Activated T-helper 1 cell treated with anti-CD3 and anti-CD28 coated beads, Interleukin-12 subunit alpha, Interleukin-12 subunit beta, Interleukin-2, Interleukin-4 antibody, amounts not matched to agents 30 ng/mL and 10 ng/mL and 1 ng/mL, durations not matched to agents 14 hours and 24 hours and 36 hours (primary cell): ENCODE results near the gene KBTBD3. TPM values are rescaled to one million over a fixed set of nuclear protein-coding genes. Genes with fewer than 3 reads are reported as not detected.

ENCODE experiments used
- DNase-seq: peaks from one replicate; pipeline ENCODE4 v3.0.0; 2021; ENCODE audit warnings: low spot score
- H3K27ac Mint-ChIP-seq: one replicate; pipeline ENCODE4 v1.8.0; 2021; ENCODE audit warnings: mild to moderate bottlenecking, mixed read lengths
- H3K27me3 Mint-ChIP-seq: one replicate; pipeline ENCODE4 v1.8.0; 2022; ENCODE audit warnings: mild to moderate bottlenecking, moderate library complexity, mixed read lengths; ENCODE audit not compliant: insufficient read depth
- H3K36me3 Mint-ChIP-seq: one replicate; pipeline ENCODE4 v1.8.0; 2021; ENCODE audit warnings: low read depth, mixed read lengths
- H3K4me1 Mint-ChIP-seq: one replicate; pipeline ENCODE4 v1.8.0; 2021; ENCODE audit warnings: low read depth, mixed read lengths
- H3K4me3 Mint-ChIP-seq: one replicate; pipeline ENCODE4 v1.8.0; 2021; ENCODE audit warnings: mild to moderate bottlenecking, moderate library complexity, mixed read lengths
- H3K9me3 Mint-ChIP-seq: one replicate; pipeline ENCODE4 v1.8.0; 2021; ENCODE audit warnings: mixed read lengths
- intact Hi-C: fragments of 100-400 bp; cut with micrococcal nuclease; formaldehyde crosslinking; loops from one replicate; pipeline ENCODE4 v1.15.1; 2024
- total RNA-seq: library from RNA; stranded (reverse); gene quantifications from 2 replicates; pipeline ENCODE4 v1.2.3, GENCODE V29; 2022

KBTBD3 gene
- total RNA-seq, 1 donor from 2014 or later, result 5.8 TPM

GRCh38 chr11:106049727-106050476 lies 27.2 kb downstream of the KBTBD3 start:
- Mint-ChIP-seq H3K27ac (no peak overlapping the region), H3K4me1 (no peaks in the 10 kb centered on the region)
- intact Hi-C loops, result no loop called here

DNA sequence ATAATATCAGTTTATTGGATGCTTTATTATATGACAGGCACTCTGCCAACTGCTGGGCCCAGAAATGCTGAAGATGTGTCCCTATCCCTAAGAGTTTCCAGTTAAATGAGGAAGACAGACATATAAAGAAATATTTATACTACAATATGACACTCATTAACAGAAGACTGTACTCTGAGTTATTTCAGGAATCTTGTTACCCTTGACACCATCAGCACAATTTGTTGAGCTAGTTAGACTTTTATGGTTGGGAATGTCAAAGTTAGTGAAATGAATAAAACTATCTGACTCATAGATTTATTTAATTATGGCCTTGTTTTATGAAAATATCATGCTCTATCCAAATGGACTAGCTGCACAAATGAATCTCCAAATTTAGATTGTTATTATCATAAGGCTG lies 29.5 kb downstream of the KBTBD3 start:
- H3K4me3 Mint-ChIP-seq, result no peak overlapping the region
- no peaks in the 10 kb centered on the region for H3K9me3 Mint-ChIP-seq
- peaks cover 6% of the 10 kb centered on the region for H3K27me3 Mint-ChIP-seq
- DNase-seq, result no peak
- H3K27ac Mint-ChIP-seq, result no peak overlapping the region
- no peaks in the 10 kb centered on the region for H3K36me3 Mint-ChIP-seq
- no peaks in the 10 kb centered on the region for H3K4me1 Mint-ChIP-seq
- intact Hi-C loops, result no loop called here

More at GRCh38 chr11:106049727-106050476, 27.2 kb downstream of the KBTBD3 start:
- Mint-ChIP-seq H3K27me3 (peaks cover 2% of the 10 kb centered on the region), H3K4me3 (no peak overlapping the region), H3K9me3 (no peaks in the 10 kb centered on the region), H3K36me3 (no peaks in the 10 kb centered on the region)
- no peak for DNase-seq

GRCh38 chr11:106043540-106043939 lies 33.6 kb downstream of the KBTBD3 start:
- no peak overlapping the region for H3K27ac Mint-ChIP-seq
- no peaks in the 10 kb centered on the region for H3K9me3 Mint-ChIP-seq
- H3K27me3 Mint-ChIP-seq, result peaks cover 6% of the 10 kb centered on the region
- intact Hi-C loops, result no loop called here
- no peaks in the 10 kb centered on the region for H3K36me3 Mint-ChIP-seq
- no peaks in the 10 kb centered on the region for H3K4me1 Mint-ChIP-seq
- H3K4me3 Mint-ChIP-seq, result no peak overlapping the region
- DNase-seq, result no peak

GRCh38 chr11:106032861-106033260 lies 44.3 kb downstream of the KBTBD3 start:
- H3K27ac Mint-ChIP-seq, result no peak overlapping the region
- H3K4me1 Mint-ChIP-seq, result peaks cover 7% of the 10 kb centered on the region
- no peak overlapping the region for H3K4me3 Mint-ChIP-seq
- H3K27me3 Mint-ChIP-seq, result peaks cover 4% of the 10 kb centered on the region
- no peak for DNase-seq
- intact Hi-C loops, result no loop called here
- no peaks in the 10 kb centered on the region for H3K9me3 Mint-ChIP-seq
- no peaks in the 10 kb centered on the region for H3K36me3 Mint-ChIP-seq

- H3K4me3 Mint-ChIP-seq, result no peak overlapping the region
- DNase-seq, result no peak
Observed at GRCh38 chr11:106031936-106032335, 45.2 kb downstream of the KBTBD3 start.

DNA sequence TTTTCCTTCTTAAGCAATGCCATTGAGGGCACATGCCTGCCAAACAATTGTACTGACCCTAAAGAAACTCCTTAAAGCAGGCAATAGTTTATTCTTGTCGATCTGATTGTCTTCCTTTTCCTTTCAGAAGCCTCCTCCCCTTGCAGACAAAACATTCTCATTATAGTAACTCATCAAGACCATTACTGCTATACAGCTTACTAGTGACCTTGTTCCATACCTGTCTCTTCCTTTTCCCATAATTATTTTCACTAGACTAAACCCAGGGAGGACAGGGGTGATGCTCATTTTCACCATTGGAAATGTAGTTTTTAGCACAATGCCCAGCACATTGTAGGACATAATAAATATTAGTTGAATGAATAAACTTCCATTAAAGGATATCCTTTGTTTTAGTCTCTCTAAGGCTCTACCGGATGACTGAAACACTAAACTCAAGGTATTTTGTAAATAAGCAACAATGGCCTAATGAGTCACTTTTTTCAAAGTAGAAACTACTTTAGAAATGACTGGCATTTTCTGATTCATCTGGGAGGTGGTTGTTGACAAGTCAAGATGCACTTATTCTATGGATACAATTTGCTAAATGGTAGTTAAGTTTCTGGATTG lies 45.8 kb downstream of the KBTBD3 start:
- DNase-seq, result no peak
- Mint-ChIP-seq H3K4me1 (peaks cover 7% of the 10 kb centered on the region), H3K27ac (no peak overlapping the region), H3K9me3 (peaks cover 9% of the 10 kb centered on the region), H3K36me3 (peaks cover 2% of the 10 kb centered on the region), H3K27me3 (peaks cover 8% of the 10 kb centered on the region), H3K4me3 (no peak overlapping the region)
- intact Hi-C loops, result loop anchor here (1.0 to 2.0 kb wide), 2 partner anchors 9 to 31 kb away; partner anchors contain the start of gene MSANTD4

More at GRCh38 chr11:106031936-106032335, 45.2 kb downstream of the KBTBD3 start:
- H3K27me3 Mint-ChIP-seq, result peaks cover 7% of the 10 kb centered on the region
- intact Hi-C loops, result loop anchor here (1.0 to 2.0 kb wide), 2 partner anchors 10 to 31 kb away; partner anchors contain the start of gene MSANTD4
- peaks cover 8% of the 10 kb centered on the region for H3K9me3 Mint-ChIP-seq
- H3K27ac Mint-ChIP-seq, result no peak overlapping the region
- H3K36me3 Mint-ChIP-seq, result peaks cover 2% of the 10 kb centered on the region
- H3K4me1 Mint-ChIP-seq, result peaks cover 7% of the 10 kb centered on the region

GRCh38 chr11:106030609-106031008 lies 46.5 kb downstream of the KBTBD3 start:
- Mint-ChIP-seq H3K9me3 (peaks cover 9% of the 10 kb centered on the region), H3K27ac (no peak overlapping the region), H3K36me3 (peaks cover 2% of the 10 kb centered on the region), H3K27me3 (peaks cover 14% of the 10 kb centered on the region), H3K4me1 (peaks cover 7% of the 10 kb centered on the region), H3K4me3 (no peak overlapping the region)
- intact Hi-C loops, result loop anchor here (1.0 to 2.0 kb wide), 2 partner anchors 8 to 32 kb away; partner anchors contain the start of gene MSANTD4
- no peak for DNase-seq

DNA sequence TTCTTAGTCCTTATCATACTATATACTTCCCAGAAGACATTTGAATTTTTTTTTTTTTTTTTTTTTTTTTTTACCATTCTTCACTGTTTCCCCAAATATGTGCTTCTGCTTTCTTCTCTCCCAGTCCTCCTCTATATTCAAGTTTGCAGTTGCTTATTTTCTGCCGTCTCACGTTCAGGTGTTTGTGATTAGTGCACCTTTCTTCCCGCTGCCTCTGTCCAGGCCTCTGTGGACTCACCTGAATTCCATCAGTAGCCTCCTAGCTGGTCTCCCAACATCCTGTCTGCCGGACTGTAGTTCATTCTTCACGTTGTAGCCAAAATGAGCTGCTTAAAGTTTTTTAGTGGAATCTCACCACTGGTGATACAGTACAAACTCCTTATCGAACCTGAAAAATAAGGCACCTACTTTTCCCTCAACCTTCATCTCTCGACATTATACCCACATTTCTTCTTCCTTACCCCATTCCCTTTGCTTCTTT lies 54.3 kb downstream of the KBTBD3 start:
- peaks cover 18% of the 10 kb centered on the region for H3K27me3 Mint-ChIP-seq
- H3K36me3 Mint-ChIP-seq, result peaks cover 22% of the 10 kb centered on the region
- intact Hi-C loops, result loop anchor here (1.0 kb wide), 2 partner anchors 8 to 54 kb away; partner anchors contain the start of genes AASDHPPT and KBTBD3
- peak overlapping the region; percentile 93 for H3K27ac Mint-ChIP-seq
- DNase-seq, result no peak
- peaks cover 39% of the 10 kb centered on the region for H3K4me1 Mint-ChIP-seq
- H3K4me3 Mint-ChIP-seq, result peak overlapping the region; percentile 93
- peaks cover 14% of the 10 kb centered on the region for H3K9me3 Mint-ChIP-seq

DNA sequence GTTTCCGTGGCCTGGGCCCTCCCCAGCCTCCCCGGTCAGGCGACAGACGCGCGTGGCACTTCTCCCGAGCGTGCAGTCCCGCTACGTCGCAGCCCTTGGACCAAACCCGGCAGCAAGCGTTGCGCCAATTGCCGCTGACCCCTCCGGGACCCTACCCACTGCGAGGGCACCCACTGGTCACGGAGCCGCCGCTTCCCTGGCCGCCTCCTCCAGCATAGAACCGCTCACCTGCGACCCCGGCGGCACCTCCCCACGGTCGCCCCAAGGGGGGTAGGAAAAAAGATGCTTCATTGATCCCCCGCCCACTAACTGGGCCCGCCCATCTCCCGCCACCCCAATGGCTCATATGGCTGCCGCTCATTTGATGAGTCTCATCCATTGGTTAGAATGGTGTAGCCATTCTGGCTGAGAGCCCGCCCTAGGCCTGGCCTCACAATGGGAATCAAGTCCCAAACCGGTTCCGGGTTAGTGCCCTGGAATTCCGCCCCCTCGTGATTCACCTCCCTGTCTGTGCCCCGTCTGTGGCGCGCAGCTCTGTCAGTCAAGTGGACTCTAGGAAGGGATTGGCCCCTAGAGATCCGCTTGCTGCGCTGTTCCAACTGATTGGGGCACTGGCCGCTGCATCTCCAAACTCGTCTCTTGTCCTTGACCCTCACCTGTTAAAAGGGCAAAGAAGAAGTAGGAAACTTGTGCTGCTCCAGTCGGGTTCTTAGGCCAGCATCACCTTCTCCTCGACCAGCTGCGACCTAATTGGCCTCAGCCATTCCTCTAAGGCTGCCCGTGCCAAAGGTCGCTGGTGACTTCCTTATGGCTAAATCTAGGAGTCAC lies 55.0 kb downstream of the KBTBD3 start, which contains the start of gene MSANTD4:
TSS of gene MSANTD4 (minus strand) at position 274 of the 828 bp plus-strand sequence. CDS start 11,323 bp downstream, outside the sequence.
- Mint-ChIP-seq H3K36me3 (peaks cover 22% of the 10 kb centered on the region), H3K27ac (peak within 1 kb of the TSS; percentile 93), H3K27me3 (peaks cover 15% of the 10 kb centered on the region), H3K9me3 (peaks cover 9% of the 10 kb centered on the region), H3K4me1 (peaks cover 39% of the 10 kb centered on the region), H3K4me3 (peak within 1 kb of the TSS; percentile 93)
- peak; percentile 93 for DNase-seq
- intact Hi-C loops, result loop anchor here (1.0 kb wide), 2 partner anchors 9 to 55 kb away; partner anchors contain the start of genes AASDHPPT and KBTBD3

DNA sequence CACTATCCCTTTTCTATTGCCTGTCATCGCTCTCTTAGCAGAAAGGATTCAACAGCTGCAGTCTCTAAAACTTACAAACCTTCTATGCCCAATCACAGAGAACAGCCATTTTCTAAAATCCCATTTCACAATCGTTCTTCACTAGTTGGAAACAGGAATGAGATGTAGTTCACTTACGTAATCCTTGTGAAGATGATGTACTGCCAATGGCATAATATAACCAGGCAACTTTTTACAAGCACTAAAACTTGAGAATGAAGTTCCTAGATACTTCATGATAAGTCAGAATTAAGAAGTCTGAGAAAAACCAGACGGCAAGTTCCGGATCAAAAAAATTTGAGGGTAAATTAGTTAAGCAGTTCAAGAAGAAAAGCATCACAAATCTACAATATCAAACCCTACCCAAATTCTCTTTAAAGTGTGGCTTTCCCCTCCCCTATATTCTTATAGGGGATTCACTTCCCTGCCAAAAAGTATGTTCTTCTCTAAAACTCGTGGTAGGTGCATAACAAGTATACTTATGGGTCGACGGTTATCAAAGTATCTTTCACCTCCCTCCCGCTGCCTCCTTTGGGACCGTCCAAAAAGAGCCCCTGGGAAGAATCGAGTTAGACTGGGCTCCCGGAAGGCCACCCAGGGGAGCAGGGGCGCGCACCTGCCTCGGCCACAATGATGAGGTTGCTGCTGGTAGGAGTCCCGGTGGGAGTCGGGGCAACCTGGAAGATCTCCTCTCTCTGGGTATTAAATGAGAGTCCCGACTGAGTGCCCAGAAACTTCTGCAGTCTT lies 55.8 kb downstream of the KBTBD3 start:
- peak overlapping the region; percentile 93 for H3K27ac Mint-ChIP-seq
- peaks cover 23% of the 10 kb centered on the region for H3K36me3 Mint-ChIP-seq
- peaks cover 44% of the 10 kb centered on the region for H3K4me1 Mint-ChIP-seq
- peak overlapping the region; percentile 93 for H3K4me3 Mint-ChIP-seq
- H3K27me3 Mint-ChIP-seq, result peaks cover 12% of the 10 kb centered on the region
- no peak for DNase-seq
- intact Hi-C loops, result no loop called here
- H3K9me3 Mint-ChIP-seq, result peaks cover 5% of the 10 kb centered on the region

GRCh38 chr11:106017093-106017492 lies 60.1 kb downstream of the KBTBD3 start:
- H3K27me3 Mint-ChIP-seq, result no peaks in the 10 kb centered on the region
- intact Hi-C loops, result no loop called here
- H3K36me3 Mint-ChIP-seq, result peaks cover 29% of the 10 kb centered on the region
- H3K27ac Mint-ChIP-seq, result no peak overlapping the region
- no peak for DNase-seq
- peaks cover 48% of the 10 kb centered on the region for H3K4me1 Mint-ChIP-seq
- H3K4me3 Mint-ChIP-seq, result no peak overlapping the region
- H3K9me3 Mint-ChIP-seq, result no peaks in the 10 kb centered on the region

- H3K27me3 Mint-ChIP-seq, result no peaks in the 10 kb centered on the region
- no peaks in the 10 kb centered on the region for H3K9me3 Mint-ChIP-seq
- intact Hi-C loops, result no loop called here
- H3K4me3 Mint-ChIP-seq, result no peak overlapping the region
- no peak overlapping the region for H3K27ac Mint-ChIP-seq
- H3K4me1 Mint-ChIP-seq, result peaks cover 38% of the 10 kb centered on the region
- DNase-seq, result no peak
- peaks cover 33% of the 10 kb centered on the region for H3K36me3 Mint-ChIP-seq
Observed at GRCh38 chr11:106015066-106015465, 62.1 kb downstream of the KBTBD3 start.
